Measurements from ENCODE around the gene CYP2C18. TPM values are rescaled to one million over a fixed set of nuclear protein-coding genes. Genes with fewer than 3 reads are reported as not detected.

Gene CYP2C18
- polyA plus RNA-seq, 1 donor (not counting 4 experiments of a cell fraction or from before 2014, with no cell fraction given) = 0.28 TPM

- no peak overlapping the region for H3K9ac ChIP-seq (ENCODE audit: control insufficient read depth, extremely low read depth, insufficient read depth, low read length)
- no peak overlapping the region for H3K27ac ChIP-seq (ENCODE audit: control insufficient read depth, insufficient read depth, low read length)
- H2AFZ ChIP-seq (ENCODE audit: control insufficient read depth, low read length) = no peak overlapping the region
- DNase-seq (ENCODE audit: low read depth, low spot score) = no peak
- no peak for TF ChIP-seq CTCF (optimal IDR thresholded peaks at IDR 0.05 in 1 of 3, IDR thresholded peaks at IDR 0.05 in 1 of 3, conservative IDR thresholded peaks at IDR 0.05 in 1 of 3; ENCODE audit: extremely low read depth in 1 of 3, insufficient read depth in 2 of 3, low read length in 3 of 3)
- no peak for TF ChIP-seq EZH2 (IDR thresholded peaks at IDR 0.05; ENCODE audit: low read length)
- no peaks in the 10 kb centered on the region for H3K27me3 ChIP-seq (ENCODE audit: control insufficient read depth, extremely low read depth, insufficient read depth, low read length)
- no peaks in the 10 kb centered on the region for H4K20me1 ChIP-seq (ENCODE audit: control insufficient read depth, extremely low read depth, insufficient read depth, low read length)
- H3K4me3 ChIP-seq (ENCODE audit: control insufficient read depth in 2 of 3, extremely low read depth in 1 of 3, insufficient read depth in 2 of 3, low read depth in 1 of 3, low read length in 3 of 3) = no peak overlapping the region
- dilution Hi-C loops (cut with MboI; ENCODE audit: extremely low pct_ligation_motif_present, low sequenced_read_pairs) = no loop called here
- FAIRE-seq = no peak
- no peaks in the 10 kb centered on the region for H3K9me1 ChIP-seq (ENCODE audit: control insufficient read depth, extremely low read depth, insufficient read depth, low read length)
- no peak overlapping the region for H3K4me2 ChIP-seq (ENCODE audit: control insufficient read depth, extremely low read depth, insufficient read depth, low read depth, low read length)
- H3K79me2 ChIP-seq (ENCODE audit: control insufficient read depth, insufficient read depth, low read length) = no peaks in the 10 kb centered on the region
- H3K4me1 ChIP-seq (ENCODE audit: control insufficient read depth, extremely low read depth, insufficient read depth, low read length) = no peaks in the 10 kb centered on the region
- no peaks in the 10 kb centered on the region for H3K9me3 ChIP-seq (ENCODE audit: control insufficient read depth, low read depth, low read length)
- no peaks in the 10 kb centered on the region for H3K36me3 ChIP-seq (ENCODE audit: control insufficient read depth in 2 of 2, extremely low read depth in 1 of 2, insufficient read depth in 2 of 2, low read length in 2 of 2)
Measured at GRCh38 chr10:94676496-94676895, 7.0 kb upstream of the CYP2C18 start.

- H3K4me3 ChIP-seq (ENCODE audit: control insufficient read depth in 2 of 3, extremely low read depth in 1 of 3, insufficient read depth in 2 of 3, low read depth in 1 of 3, low read length in 3 of 3) = no peak overlapping the region
- no peaks in the 10 kb centered on the region for H3K4me1 ChIP-seq (ENCODE audit: control insufficient read depth, extremely low read depth, insufficient read depth, low read length)
- H3K36me3 ChIP-seq (ENCODE audit: control insufficient read depth in 2 of 2, extremely low read depth in 1 of 2, insufficient read depth in 2 of 2, low read length in 2 of 2) = no peaks in the 10 kb centered on the region
- TF ChIP-seq EZH2 (IDR thresholded peaks at IDR 0.05; ENCODE audit: low read length) (no peak), CTCF (optimal IDR thresholded peaks at IDR 0.05 in 1 of 3, IDR thresholded peaks at IDR 0.05 in 1 of 3, conservative IDR thresholded peaks at IDR 0.05 in 1 of 3; ENCODE audit: extremely low read depth in 1 of 3, insufficient read depth in 2 of 3, low read length in 3 of 3) (peak in 2 of 3 experiments; percentile 35 to 44)
- FAIRE-seq = no peak
- no peak for DNase-seq (ENCODE audit: low read depth, low spot score)
- H3K27ac ChIP-seq (ENCODE audit: control insufficient read depth, insufficient read depth, low read length) = no peak overlapping the region
- no peaks in the 10 kb centered on the region for H3K9me1 ChIP-seq (ENCODE audit: control insufficient read depth, extremely low read depth, insufficient read depth, low read length)
- H3K9ac ChIP-seq (ENCODE audit: control insufficient read depth, extremely low read depth, insufficient read depth, low read length) = no peak overlapping the region
- no peaks in the 10 kb centered on the region for H3K27me3 ChIP-seq (ENCODE audit: control insufficient read depth, extremely low read depth, insufficient read depth, low read length)
- H3K79me2 ChIP-seq (ENCODE audit: control insufficient read depth, insufficient read depth, low read length) = no peaks in the 10 kb centered on the region
- no peaks in the 10 kb centered on the region for H4K20me1 ChIP-seq (ENCODE audit: control insufficient read depth, extremely low read depth, insufficient read depth, low read length)
- H3K4me2 ChIP-seq (ENCODE audit: control insufficient read depth, extremely low read depth, insufficient read depth, low read depth, low read length) = no peak overlapping the region
- no peaks in the 10 kb centered on the region for H3K9me3 ChIP-seq (ENCODE audit: control insufficient read depth, low read depth, low read length)
- dilution Hi-C loops (cut with MboI; ENCODE audit: extremely low pct_ligation_motif_present, low sequenced_read_pairs) = no loop called here
- H2AFZ ChIP-seq (ENCODE audit: control insufficient read depth, low read length) = no peak overlapping the region
Measured at GRCh38 chr10:94677691-94678090, 5.8 kb upstream of the CYP2C18 start.
